HCT116 (cell line): ENCODE data around the gene MSRB3. TPM values are rescaled to one million over a fixed set of nuclear protein-coding genes. Genes with fewer than 3 reads are reported as not detected.

Experiments
- ATAC-seq: fragments of 200-7000 bp; cut with Tn5 transposase; 2 replicates; pipeline ENCODE4 v1.9.1; 2020; ENCODE audit warnings: mild to moderate bottlenecking, moderate library complexity
- BruUV-seq: library from RNA; stranded (reverse); fragments of 400-500 nt; replicated peaks from 2 replicates; lab custom pipeline; 2021; lab: Mats Ljungman, UMichigan
- CTCF ChIA-PET: fragments of 300-600 bp; sonication (Branson Sonifier 250); formaldehyde crosslinking; loops from one replicate; lab custom pipeline; 2021; ENCODE audit warnings: antibody characterized with exemption; lab: Charles Lee
- POLR2A ChIA-PET: fragments of 300-600, 350-600 bp; sonication (Branson Sonifier 250); formaldehyde crosslinking; loops from one replicate; lab custom pipeline; 2021; ENCODE audit warnings: antibody characterized with exemption; lab: Charles Lee
- RAD21 ChIA-PET, 2 experiments: fragments of 300-600 bp; sonication (Branson Sonifier 250); formaldehyde crosslinking; loops; one replicate each; lab custom pipeline; 2023; ENCODE audit warnings: low total read pairs in 2 of 2; ENCODE audit not compliant: uncharacterized antibody in 2 of 2, unreplicated experiment in 2 of 2, low non-redundant PET in 1 of 2; lab: Charles Lee
- DNase-seq: peaks from one replicate; pipeline ENCODE4 v3.0.0-alpha.2; 2010; ENCODE audit warnings: low read depth, low spot score
- H2AFZ ChIP-seq: fragments of 200-600 bp; shearing (Covaris generic), sonication (generic); 2 replicates; pipeline ENCODE4 v1.6.1; 2017; ENCODE audit warnings: low read depth, mixed run types, mixed read lengths, antibody characterized with exemption, low read length; ENCODE audit not compliant: poor library complexity, severe bottlenecking
- H3K27ac ChIP-seq: 2 replicates; pipeline ENCODE4 v1.5.1; 2012; ENCODE audit warnings: low read depth, low read length
- H3K27me3 ChIP-seq: fragments of 200-600 bp; sonication (generic); 2 replicates; pipeline ENCODE4 v1.6.1; 2016; ENCODE audit warnings: mixed run types, low read length, mixed read lengths; ENCODE audit not compliant: insufficient read depth
- H3K36me3 ChIP-seq, 2 experiments: fragments of 200-500 bp in 1 of 2; fragments of 200-600 bp in 1 of 2; sonication (Bioruptor generic) in 1 of 2; sonication (generic) in 1 of 2; 2 replicates each; pipeline versions ENCODE4 v1.5.1 to v1.6.1; 2014 to 2016; ENCODE audit warnings: low read length in 2 of 2, inconsistent platforms in 1 of 2, mixed read lengths in 1 of 2, mixed run types in 1 of 2; ENCODE audit not compliant: insufficient read depth in 2 of 2, control insufficient read depth in 1 of 2
- H3K4me1 ChIP-seq, 2 experiments: fragments of 200-600 bp in 1 of 2; sonication (generic) in 1 of 2; 2 replicates each; pipeline versions ENCODE4 v1.5.1 to v1.6.1; 2012 to 2017; ENCODE audit warnings: low read length in 2 of 2, inconsistent platforms in 1 of 2, mild to moderate bottlenecking in 1 of 2, mixed read lengths in 1 of 2, mixed run types in 1 of 2, moderate library complexity in 1 of 2; ENCODE audit not compliant: insufficient read depth in 2 of 2, control insufficient read depth in 1 of 2
- H3K4me2 ChIP-seq: fragments of 200-600 bp; sonication (generic); 2 replicates; pipeline ENCODE4 v1.6.1; 2017; ENCODE audit warnings: mixed run types, low read length, mixed read lengths
- H3K4me3 ChIP-seq, 2 experiments: fragments of 200-600 bp in 1 of 2; sonication (generic) in 1 of 2; replicated peaks in 1 of 2; 2 replicates each; pipeline ENCODE4 v1.5.1; 2011 to 2016; ENCODE audit warnings: low read length in 2 of 2, control low read depth in 1 of 2, low read depth in 1 of 2, mild to moderate bottlenecking in 1 of 2, mixed read lengths in 1 of 2, mixed run types in 1 of 2
- H3K79me2 ChIP-seq: fragments of 200-600 bp; sonication (generic); 2 replicates; pipeline ENCODE4 v1.6.1; 2017; ENCODE audit warnings: mild to moderate bottlenecking, mixed run types, low read length, moderate library complexity, mixed read lengths; ENCODE audit not compliant: insufficient read depth
- H3K9ac ChIP-seq: fragments of 200-600 bp; sonication (generic); 2 replicates; pipeline ENCODE4 v1.6.1; 2016; ENCODE audit warnings: low read length, mixed read lengths
- H3K9me2 ChIP-seq: fragments of 200-600 bp; sonication (generic), shearing (Covaris generic); 2 replicates; pipeline ENCODE4 v1.6.1; 2017; ENCODE audit warnings: mixed run types, mild to moderate bottlenecking, moderate library complexity; ENCODE audit not compliant: insufficient read depth
- H3K9me3 ChIP-seq, 2 experiments: fragments of 200-500 bp in 1 of 2; fragments of 200-600 bp in 1 of 2; sonication (Bioruptor generic) in 1 of 2; sonication (generic) in 1 of 2; 2 replicates each; pipeline ENCODE4 v1.6.1; 2014 to 2017; ENCODE audit warnings: low read length in 2 of 2, mixed read lengths in 2 of 2, inconsistent platforms in 1 of 2, low read depth in 1 of 2, mild to moderate bottlenecking in 1 of 2, mixed run types in 1 of 2, moderate library complexity in 1 of 2; ENCODE audit not compliant: control insufficient read depth in 1 of 2, insufficient read depth in 1 of 2
- H4K20me1 ChIP-seq: fragments of 200-600 bp; sonication (generic), shearing (Covaris generic); 2 replicates; pipeline ENCODE4 v1.6.1; 2017; ENCODE audit warnings: mixed run types, mild to moderate bottlenecking, moderate library complexity; ENCODE audit not compliant: insufficient read depth
- CTCF ChIP-seq, 3 experiments: fragments of 200-600 bp in 1 of 3; sonication (generic) in 1 of 3; IDR thresholded peaks in 2 of 3; conservative IDR thresholded peaks in 1 of 3; 2 replicates each; pipeline ENCODE4 v1.5.1; 2012 to 2017; ENCODE audit warnings: low read depth in 2 of 3, low read length in 2 of 3, antibody characterized with exemption in 1 of 3, borderline replicate concordance in 1 of 3, control low read depth in 1 of 3, mild to moderate bottlenecking in 1 of 3, mixed read lengths in 1 of 3, mixed run types in 1 of 3, moderate library complexity in 1 of 3; ENCODE audit not compliant: insufficient read depth in 1 of 3
- EGR1 ChIP-seq: IDR thresholded peaks from 2 replicates; pipeline ENCODE4 v1.6.1; 2012; ENCODE audit warnings: low read depth
- EZH2 ChIP-seq: fragments of 200-600 bp; sonication (generic); IDR thresholded peaks from 2 replicates; pipeline ENCODE4 v1.6.1; 2017; ENCODE audit warnings: antibody characterized with exemption, mixed run types
- SIN3A ChIP-seq: IDR thresholded peaks from 2 replicates; pipeline ENCODE4 v1.6.1; 2012; ENCODE audit warnings: low read depth
- SRF ChIP-seq: IDR thresholded peaks from 2 replicates; pipeline ENCODE4 v1.6.1; 2012; ENCODE audit warnings: low read depth
- ZBTB33 ChIP-seq: IDR thresholded peaks from 2 replicates; pipeline ENCODE4 v1.6.1; 2011; ENCODE audit warnings: mild to moderate bottlenecking, low read length, moderate library complexity; ENCODE audit not compliant: insufficient replicate concordance; ENCODE audit errors: extremely low read depth
- intact Hi-C: fragments of 100-400 bp; cut with micrococcal nuclease; formaldehyde crosslinking; loops from 2 replicates; pipeline ENCODE4 v1.10.0; 2022
- total RNA-seq: library from RNA; stranded (reverse); gene quantifications from one replicate; pipeline ENCODE4 v1.2.1, GENCODE V29; 2021; ENCODE audit not compliant: unreplicated experiment

Gene MSRB3
- total RNA-seq, 1 experiment from 2014 or later: 8.2 TPM

GRCh38 chr12:65330331-65330730 is 51.8 kb downstream of the MSRB3 start:
- Histone ChIP-seq H3K9me3 (no peaks in the 10 kb centered on the region), H3K9me2 (no peaks in the 10 kb centered on the region), H3K36me3 (no peaks in the 10 kb centered on the region), H4K20me1 (no peaks in the 10 kb centered on the region), H3K4me3 (no peak overlapping the region), H2AFZ (no peak overlapping the region), H3K9ac (no peak overlapping the region), H3K27ac (no peak overlapping the region), H3K4me1 (peaks cover 27 to 34% of the 10 kb centered on the region in 2 experiments), H3K79me2 (no peaks in the 10 kb centered on the region), H3K27me3 (no peaks in the 10 kb centered on the region), H3K4me2 (no peak overlapping the region)
- TF ChIP-seq EZH2 (no peak), ZBTB33 (no peak), EGR1 (no peak), SRF (no peak), CTCF (IDR thresholded peaks at IDR 0.05 in 2 of 3, conservative IDR thresholded peaks at IDR 0.05 in 1 of 3; ENCODE audit: borderline replicate concordance in 1 of 3, insufficient read depth in 1 of 3, low read depth in 2 of 3, low read length in 2 of 3) (no peak), SIN3A (no peak)
- BruUV-seq: no TSS peak
- CTCF ChIA-PET: no interaction called here
- intact Hi-C loops: no loop called here
- DNase-seq (no peak), ATAC-seq (no peak)
- POLR2A ChIA-PET: no interaction called here
- RAD21 ChIA-PET: no interaction called here
